SH-SY5Y (cell line): ENCODE results near the gene GALNT18.

Experiments
- GATA2 ChIP-seq: IDR thresholded peaks from 2 replicates; pipeline ENCODE4 v1.6.1; 2011; ENCODE audit warnings: mild to moderate bottlenecking, low read depth, low read length
- GATA3 ChIP-seq: IDR thresholded peaks from 2 replicates; pipeline ENCODE4 v1.6.1; 2011; ENCODE audit warnings: low read depth, mild to moderate bottlenecking, low read length, moderate library complexity

- TF ChIP-seq GATA2 (no peak), GATA3 (no peak)
Measured at GRCh38 chr11:11395126-11395525, 226.7 kb downstream of the GALNT18 start.
